Fibroblast of pulmonary artery (primary cell): ENCODE measurements around the gene VTI1A.
A peak's percentile ranks its signal among the peaks of the same experiment; 100 is the strongest.

Experiments
- DNase-seq: peaks from one replicate; pipeline ENCODE4 v3.0.0-alpha.2; 2010; ENCODE audit warnings: low read depth
- H3K4me3 ChIP-seq: replicated peaks from 2 replicates; pipeline ENCODE4 v1.5.1; 2011; ENCODE audit warnings: low read depth, mild to moderate bottlenecking, control low read depth, low read length, moderate library complexity
- TF ChIP-seq, protein P1 (sequence below): IDR thresholded peaks from 2 replicates; pipeline ENCODE4 v1.5.1; 2011; ENCODE audit warnings: mild to moderate bottlenecking, control low read depth, low read length, inconsistent platforms; ENCODE audit errors: missing control alignments

Gene VTI1A

DNA sequence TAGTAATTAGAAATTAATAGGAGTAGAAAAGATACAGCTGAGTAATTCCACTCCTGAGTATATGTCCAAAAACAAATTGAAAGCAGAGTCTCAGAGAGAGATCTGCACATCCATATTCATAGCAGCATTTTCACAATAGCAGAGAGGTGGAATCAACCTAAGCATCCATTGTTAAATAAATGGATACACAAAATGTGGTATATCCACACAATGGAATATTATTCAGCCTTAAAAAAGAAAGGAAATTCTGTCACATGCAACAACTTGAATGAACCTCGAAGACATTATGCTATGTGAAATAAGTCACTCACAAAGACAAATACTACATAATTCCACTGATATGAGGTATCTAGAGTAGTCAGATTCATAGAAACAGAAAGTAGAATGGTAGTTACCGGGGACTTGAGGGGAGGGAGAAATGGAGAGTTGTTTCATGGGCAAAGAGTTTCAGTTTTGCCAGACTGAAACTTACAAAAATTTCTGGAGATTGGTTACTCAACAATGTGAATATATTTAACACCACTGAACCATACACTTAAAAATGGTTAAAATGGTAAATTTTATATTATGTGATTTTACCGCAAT is 18.4 kb downstream of the VTI1A start:
- TF ChIP-seq, protein P1, sequence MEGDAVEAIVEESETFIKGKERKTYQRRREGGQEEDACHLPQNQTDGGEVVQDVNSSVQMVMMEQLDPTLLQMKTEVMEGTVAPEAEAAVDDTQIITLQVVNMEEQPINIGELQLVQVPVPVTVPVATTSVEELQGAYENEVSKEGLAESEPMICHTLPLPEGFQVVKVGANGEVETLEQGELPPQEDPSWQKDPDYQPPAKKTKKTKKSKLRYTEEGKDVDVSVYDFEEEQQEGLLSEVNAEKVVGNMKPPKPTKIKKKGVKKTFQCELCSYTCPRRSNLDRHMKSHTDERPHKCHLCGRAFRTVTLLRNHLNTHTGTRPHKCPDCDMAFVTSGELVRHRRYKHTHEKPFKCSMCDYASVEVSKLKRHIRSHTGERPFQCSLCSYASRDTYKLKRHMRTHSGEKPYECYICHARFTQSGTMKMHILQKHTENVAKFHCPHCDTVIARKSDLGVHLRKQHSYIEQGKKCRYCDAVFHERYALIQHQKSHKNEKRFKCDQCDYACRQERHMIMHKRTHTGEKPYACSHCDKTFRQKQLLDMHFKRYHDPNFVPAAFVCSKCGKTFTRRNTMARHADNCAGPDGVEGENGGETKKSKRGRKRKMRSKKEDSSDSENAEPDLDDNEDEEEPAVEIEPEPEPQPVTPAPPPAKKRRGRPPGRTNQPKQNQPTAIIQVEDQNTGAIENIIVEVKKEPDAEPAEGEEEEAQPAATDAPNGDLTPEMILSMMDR: no peak
- no peak overlapping the region for H3K4me3 ChIP-seq
- no peak for DNase-seq

DNA sequence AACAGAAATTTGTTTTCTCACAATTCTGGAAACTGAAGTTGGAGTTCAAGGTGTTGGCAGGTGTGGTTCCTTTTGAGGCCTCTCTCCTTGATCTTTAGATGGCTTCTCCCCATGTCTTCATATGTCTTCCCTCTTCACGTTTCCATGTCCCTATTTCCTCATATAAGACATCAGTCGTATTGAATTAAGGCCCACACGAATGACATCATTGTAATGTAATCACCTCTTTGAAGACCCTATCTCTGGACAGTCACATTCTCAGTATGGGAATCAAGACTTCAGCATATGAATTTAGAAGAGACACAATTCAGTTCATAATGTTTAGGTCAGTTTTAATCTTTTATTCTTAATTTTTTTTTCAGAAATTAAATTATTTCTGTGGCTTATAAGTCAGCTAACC is 19.8 kb downstream of the VTI1A start:
- no peak overlapping the region for H3K4me3 ChIP-seq
- TF ChIP-seq, protein P1: no peak
- DNase-seq: no peak

DNA sequence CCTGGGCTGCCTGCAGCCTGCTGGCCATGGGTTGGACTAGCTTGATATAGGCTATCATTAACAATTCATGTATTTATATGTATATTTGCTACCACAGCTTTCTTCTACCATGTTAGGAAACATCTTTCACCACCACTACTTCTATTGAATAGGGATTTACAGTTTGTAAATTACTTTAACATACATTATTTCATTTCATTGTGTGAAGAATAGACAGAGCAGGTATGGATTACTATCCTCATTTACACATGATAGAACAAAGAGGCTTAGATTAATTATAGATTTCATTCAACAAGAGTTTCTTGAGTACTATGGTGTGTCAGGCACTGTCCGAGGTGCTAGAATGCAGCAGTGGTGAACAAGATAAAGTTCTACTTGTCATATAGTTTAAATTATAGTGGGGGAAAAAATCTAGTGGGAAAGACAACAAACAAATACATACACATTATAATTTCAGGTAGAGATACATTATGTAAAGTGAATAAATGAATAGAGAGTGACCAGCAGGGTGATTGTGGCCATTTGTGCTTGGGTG is 20.6 kb downstream of the VTI1A start:
- H3K4me3 ChIP-seq: no peak overlapping the region
- TF ChIP-seq, protein P1: no peak
- no peak for DNase-seq

DNA sequence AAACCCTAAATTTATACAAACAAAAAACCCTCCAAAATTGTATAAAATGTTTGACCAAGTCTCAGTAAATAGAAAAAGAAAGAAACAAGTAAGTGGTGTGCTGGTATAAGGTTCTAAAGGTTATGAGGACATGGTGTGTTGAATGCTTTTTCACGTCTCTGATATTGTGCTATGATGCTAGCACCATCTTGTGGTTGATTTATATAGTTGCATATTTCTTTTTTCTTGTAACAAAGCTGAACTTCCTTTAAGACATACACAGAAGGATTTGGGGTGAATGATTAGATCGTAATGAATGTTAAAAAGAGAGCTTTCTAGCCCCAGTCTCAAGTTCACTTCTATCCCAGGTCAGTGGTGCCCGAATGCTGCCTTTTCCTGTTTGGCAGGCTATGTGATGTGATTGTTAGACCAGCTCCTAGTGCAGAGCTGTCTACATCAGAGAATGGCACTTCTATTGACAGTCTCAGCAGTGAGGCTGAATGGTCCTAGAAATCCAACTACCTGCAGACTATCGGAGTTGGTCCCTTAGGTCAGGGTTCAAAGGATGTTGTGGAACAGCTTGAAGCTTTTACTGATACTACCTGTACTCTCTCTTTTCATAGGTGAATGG is 25.0 kb downstream of the VTI1A start:
- TF ChIP-seq, protein P1: peak; percentile 72
- DNase-seq: peak; percentile 79
- H3K4me3 ChIP-seq: no peak overlapping the region

DNA sequence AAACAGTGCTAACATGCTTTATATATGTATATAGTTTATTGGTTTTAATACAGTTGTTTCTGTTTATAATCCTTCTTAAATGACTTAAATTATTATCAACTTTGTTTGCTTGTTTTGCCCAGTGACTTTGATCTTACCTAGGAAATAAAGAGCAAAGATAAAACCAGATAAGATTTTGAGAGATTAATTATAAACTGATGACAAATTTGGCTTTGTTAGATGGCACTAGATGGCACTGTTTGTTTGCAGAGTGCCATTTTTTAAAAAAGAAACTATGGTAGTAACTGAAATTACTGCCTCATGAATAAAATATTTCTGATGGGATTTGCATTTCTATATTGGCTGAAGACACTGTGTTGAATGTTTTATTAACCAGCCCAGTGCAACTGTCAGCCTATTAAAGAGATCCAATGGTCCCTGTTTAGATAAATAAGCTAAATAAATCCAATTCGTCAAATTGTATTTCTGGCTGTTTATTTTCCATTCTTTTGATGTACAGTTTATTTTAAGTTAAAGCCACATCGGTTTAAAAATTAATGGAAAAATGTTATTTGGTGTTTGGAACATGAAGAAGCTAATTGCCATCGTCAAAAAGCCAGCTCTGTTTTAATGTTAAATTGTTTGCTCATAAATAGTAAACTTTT is 28.7 kb downstream of the VTI1A start:
- no peak overlapping the region for H3K4me3 ChIP-seq
- TF ChIP-seq, protein P1: peak; percentile 56
- DNase-seq: peak; percentile 42

DNA sequence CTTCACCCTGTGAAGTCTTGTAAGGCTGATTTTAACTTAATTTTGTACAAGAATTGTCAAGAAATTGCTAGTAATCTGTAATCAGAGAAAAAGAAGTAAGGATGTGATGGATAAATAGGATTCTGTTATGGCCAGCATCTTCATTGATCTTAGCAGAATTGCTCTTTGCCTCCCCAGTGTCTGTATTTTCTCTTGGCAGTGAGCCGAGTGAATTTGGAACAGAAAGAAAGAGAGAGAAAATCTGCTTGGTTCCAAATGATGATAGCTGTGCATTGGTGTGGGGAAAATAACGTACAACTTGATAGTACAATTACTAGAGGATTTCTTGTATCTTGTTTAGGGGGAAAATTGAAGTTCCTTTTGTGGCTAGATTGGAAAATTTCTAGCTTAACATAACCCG is 34.6 kb downstream of the VTI1A start:
- no peak for DNase-seq
- no peak overlapping the region for H3K4me3 ChIP-seq
- TF ChIP-seq, protein P1: no peak
